GM12801 (cell line): ENCODE results near the gene CAT.

Experiments
- TF ChIP-seq, protein P1 (sequence below): IDR thresholded peaks from one replicate; pipeline ENCODE4 v1.5.1; 2011; ENCODE audit warnings: control low read depth; ENCODE audit not compliant: insufficient read length; ENCODE audit errors: extremely low read depth

The CAT gene

GRCh38 chr11:34405079-34405858 lies 33.5 kb upstream of the CAT start:
- TF ChIP-seq, protein P1, sequence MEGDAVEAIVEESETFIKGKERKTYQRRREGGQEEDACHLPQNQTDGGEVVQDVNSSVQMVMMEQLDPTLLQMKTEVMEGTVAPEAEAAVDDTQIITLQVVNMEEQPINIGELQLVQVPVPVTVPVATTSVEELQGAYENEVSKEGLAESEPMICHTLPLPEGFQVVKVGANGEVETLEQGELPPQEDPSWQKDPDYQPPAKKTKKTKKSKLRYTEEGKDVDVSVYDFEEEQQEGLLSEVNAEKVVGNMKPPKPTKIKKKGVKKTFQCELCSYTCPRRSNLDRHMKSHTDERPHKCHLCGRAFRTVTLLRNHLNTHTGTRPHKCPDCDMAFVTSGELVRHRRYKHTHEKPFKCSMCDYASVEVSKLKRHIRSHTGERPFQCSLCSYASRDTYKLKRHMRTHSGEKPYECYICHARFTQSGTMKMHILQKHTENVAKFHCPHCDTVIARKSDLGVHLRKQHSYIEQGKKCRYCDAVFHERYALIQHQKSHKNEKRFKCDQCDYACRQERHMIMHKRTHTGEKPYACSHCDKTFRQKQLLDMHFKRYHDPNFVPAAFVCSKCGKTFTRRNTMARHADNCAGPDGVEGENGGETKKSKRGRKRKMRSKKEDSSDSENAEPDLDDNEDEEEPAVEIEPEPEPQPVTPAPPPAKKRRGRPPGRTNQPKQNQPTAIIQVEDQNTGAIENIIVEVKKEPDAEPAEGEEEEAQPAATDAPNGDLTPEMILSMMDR: no peak

DNA sequence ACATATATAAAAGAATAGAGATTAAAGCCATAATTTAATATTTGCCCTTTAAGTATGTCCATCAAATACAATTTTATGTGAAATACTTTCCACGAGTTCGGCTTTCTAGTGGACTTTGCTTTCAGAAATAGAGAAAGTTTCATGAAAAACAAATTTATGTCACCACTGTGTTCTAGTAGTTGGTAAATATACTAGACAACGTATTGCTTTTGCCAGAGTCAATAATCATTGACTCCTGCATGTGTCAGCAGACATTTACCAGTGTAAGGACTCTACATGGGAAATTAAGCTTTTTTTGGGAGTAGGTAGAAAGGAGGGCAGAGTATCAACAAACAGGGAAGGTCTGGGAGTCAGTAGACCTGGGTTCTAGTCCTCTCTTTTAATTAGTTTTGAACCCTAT lies 32.3 kb upstream of the CAT start:
- TF ChIP-seq, protein P1: no peak

GRCh38 chr11:34407121-34407813 lies 31.5 kb upstream of the CAT start:
- TF ChIP-seq, protein P1: no peak

GRCh38 chr11:34408580-34409172 lies 30.1 kb upstream of the CAT start:
- TF ChIP-seq, protein P1: no peak

GRCh38 chr11:34411111-34411510 lies 27.6 kb upstream of the CAT start:
- TF ChIP-seq, protein P1: no peak

DNA sequence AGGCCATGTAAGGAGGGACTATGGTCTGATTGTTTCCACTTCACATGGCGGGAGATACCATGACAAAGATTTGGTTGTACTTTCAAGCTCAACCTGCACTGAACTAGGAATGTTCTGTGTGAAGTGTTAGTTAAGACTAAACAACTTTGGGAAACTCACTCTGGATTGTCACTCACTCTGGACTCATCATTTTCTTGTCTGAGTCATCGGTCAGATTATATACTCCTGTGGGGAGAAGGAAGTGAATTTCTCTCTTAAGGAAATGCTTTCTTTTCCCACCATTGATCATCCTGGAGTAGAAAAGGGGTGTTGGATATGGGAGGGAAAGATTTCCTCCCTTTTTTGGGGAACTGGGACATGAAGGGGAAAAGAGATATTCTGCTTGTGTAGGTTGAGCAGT lies 26.9 kb upstream of the CAT start:
- TF ChIP-seq, protein P1: no peak

DNA sequence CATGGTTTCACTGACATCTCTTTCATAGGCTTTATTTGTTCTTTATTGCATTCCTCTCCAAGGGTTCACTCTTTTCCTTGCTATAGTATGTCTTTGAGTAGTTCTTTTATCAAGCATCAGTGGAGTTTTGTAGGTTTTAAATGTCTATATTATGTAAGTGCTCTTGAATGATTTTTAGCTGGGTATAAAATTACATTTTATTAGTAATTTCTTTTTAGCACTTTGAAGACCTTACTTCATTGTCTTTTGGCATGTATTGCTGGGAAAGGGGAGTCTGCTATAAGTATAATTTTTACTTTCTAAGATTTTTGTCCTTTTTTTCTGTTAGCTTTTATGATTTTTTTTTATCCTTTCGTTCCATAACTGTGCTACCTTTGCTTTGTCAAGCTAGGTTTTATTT lies 25.5 kb upstream of the CAT start:
- TF ChIP-seq, protein P1: no peak
